Activated naive CD4-positive, alpha-beta T cell treated with anti-CD3 and anti-CD28 coated beads, Interleukin-2, amount 10 ng/mL, durations not matched to agents 7 days and 5 days (primary cell): ENCODE measurements around the gene SEC23IP.
A peak's percentile ranks its signal among the peaks of the same experiment; 100 is the strongest.
"Not testable (repeated sequence)": the region's sequence is repeated elsewhere in the genome, so short reads cannot be mapped to it uniquely, and the experiment has no call there.

Experiments used
- CTCF ChIA-PET: fragments of 350-600 bp; sonication (Branson Sonifier 250); formaldehyde crosslinking; loops from one replicate; lab custom pipeline; 2021; ENCODE audit warnings: antibody characterized with exemption; lab: Charles Lee
- DNase-seq: peaks from one replicate; pipeline ENCODE4 v3.0.0-alpha.2; 2020
- H3K27ac Mint-ChIP-seq: one replicate; pipeline ENCODE4 v1.8.0; 2021; ENCODE audit warnings: mild to moderate bottlenecking, moderate library complexity, mixed read lengths
- H3K27me3 Mint-ChIP-seq: one replicate; pipeline ENCODE4 v1.8.0; 2021; ENCODE audit warnings: mild to moderate bottlenecking, mixed read lengths
- H3K36me3 Mint-ChIP-seq: one replicate; pipeline ENCODE4 v1.8.0; 2021; ENCODE audit warnings: mixed read lengths
- H3K4me1 Mint-ChIP-seq: one replicate; pipeline ENCODE4 v1.8.0; 2021; ENCODE audit warnings: mixed read lengths
- H3K4me3 Mint-ChIP-seq: one replicate; pipeline ENCODE4 v1.8.0; 2021; ENCODE audit warnings: mild to moderate bottlenecking, moderate library complexity, mixed read lengths
- H3K9me3 Mint-ChIP-seq: one replicate; pipeline ENCODE4 v1.8.0; 2021; ENCODE audit warnings: mixed read lengths

The SEC23IP gene

GRCh38 chr10:119893074-119893473 lies 544 bp downstream of the SEC23IP start:
- Mint-ChIP-seq H3K36me3 (peaks cover 16% of the 10 kb centered on the region), H3K4me1 (peaks cover 46% of the 10 kb centered on the region), H3K9me3 (peaks cover 7% of the 10 kb centered on the region), H3K27ac (peak overlapping the region; percentile 92), H3K4me3 (peak overlapping the region; percentile 95), H3K27me3 (peaks cover 13% of the 10 kb centered on the region)
- CTCF ChIA-PET, result interaction anchor here (0.8 to 2.2 kb wide), 2 partner anchors 21 to 33 kb away, joined by 3 to 11 read pairs; partner anchors contain the start of gene MCMBP
- DNase-seq, result no peak

GRCh38 chr10:119893845-119894427 lies 1.4 kb downstream of the SEC23IP start:
- H3K9me3 Mint-ChIP-seq, result peaks cover 7% of the 10 kb centered on the region
- H3K36me3 Mint-ChIP-seq, result peaks cover 25% of the 10 kb centered on the region
- peaks cover 10% of the 10 kb centered on the region for H3K27me3 Mint-ChIP-seq
- no peak overlapping the region for H3K27ac Mint-ChIP-seq
- peaks cover 55% of the 10 kb centered on the region for H3K4me1 Mint-ChIP-seq
- H3K4me3 Mint-ChIP-seq, result peak overlapping the region; percentile 95
- CTCF ChIA-PET, result no interaction called here
- DNase-seq, result no peak

DNA sequence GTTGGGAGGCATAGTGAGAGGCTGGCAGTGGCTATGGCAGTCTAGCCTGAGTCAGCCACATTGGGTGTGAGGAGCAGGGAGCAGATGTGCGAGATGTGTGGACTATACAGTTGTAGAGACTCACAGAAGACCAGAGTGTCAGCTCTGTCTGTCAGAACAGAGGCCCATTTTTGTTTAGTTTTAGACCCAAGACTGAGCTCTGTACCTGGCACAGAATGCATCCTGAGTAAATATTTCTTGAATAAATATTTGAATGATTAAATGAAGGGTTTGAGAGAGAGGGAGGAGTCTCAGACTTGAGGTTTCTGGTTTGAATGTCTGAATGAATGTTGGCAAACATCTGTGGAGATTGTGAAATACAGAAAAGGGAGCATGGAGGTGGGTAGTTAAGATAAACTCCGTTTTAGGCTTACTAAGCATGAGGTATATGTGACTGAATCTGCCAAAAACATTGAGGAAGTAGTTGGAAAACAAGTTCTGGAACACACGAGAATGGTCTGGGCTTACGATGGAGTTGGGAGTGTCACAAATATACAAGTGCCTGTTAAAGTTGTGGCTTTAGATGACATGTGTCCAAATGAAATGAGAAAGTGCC lies 3.6 kb downstream of the SEC23IP start:
- Mint-ChIP-seq H3K36me3 (peaks cover 32% of the 10 kb centered on the region), H3K27ac (no peak overlapping the region), H3K4me1 (peaks cover 60% of the 10 kb centered on the region), H3K4me3 (no peak overlapping the region), H3K9me3 (no peaks in the 10 kb centered on the region), H3K27me3 (peaks cover 3% of the 10 kb centered on the region)
- CTCF ChIA-PET, result no interaction called here
- no peak for DNase-seq

GRCh38 chr10:119896937-119897770 lies 4.6 kb downstream of the SEC23IP start:
- CTCF ChIA-PET, result no interaction called here
- no peak overlapping the region for H3K27ac Mint-ChIP-seq

DNA sequence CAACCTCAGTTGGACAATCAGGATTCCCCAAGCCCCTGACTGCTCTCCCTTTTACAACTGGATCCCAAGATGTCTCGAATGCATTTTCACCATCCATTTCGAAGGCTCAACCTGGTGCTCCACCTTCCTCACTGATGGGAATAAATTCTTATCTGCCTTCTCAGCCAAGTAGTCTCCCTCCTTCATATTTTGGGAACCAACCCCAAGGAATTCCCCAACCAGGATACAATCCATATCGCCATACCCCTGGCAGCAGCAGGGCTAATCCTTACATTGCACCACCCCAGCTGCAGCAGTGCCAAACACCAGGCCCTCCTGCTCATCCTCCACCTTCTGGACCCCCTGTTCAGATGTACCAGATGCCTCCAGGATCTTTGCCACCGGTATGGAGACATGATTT lies 6.0 kb downstream of the SEC23IP start:
- DNase-seq, result no peak
- Mint-ChIP-seq H3K4me1 (peaks cover 50% of the 10 kb centered on the region), H3K27me3 (no peaks in the 10 kb centered on the region), H3K9me3 (no peaks in the 10 kb centered on the region), H3K27ac (no peak overlapping the region), H3K4me3 (no peak overlapping the region), H3K36me3 (peaks cover 34% of the 10 kb centered on the region)
- CTCF ChIA-PET, result no interaction called here

More at GRCh38 chr10:119896937-119897770, 4.6 kb downstream of the SEC23IP start:
- DNase-seq, result no peak
- H3K4me1 Mint-ChIP-seq, result peaks cover 55% of the 10 kb centered on the region
- peaks cover 3% of the 10 kb centered on the region for H3K27me3 Mint-ChIP-seq
- H3K4me3 Mint-ChIP-seq, result no peak overlapping the region
- H3K9me3 Mint-ChIP-seq, result no peaks in the 10 kb centered on the region
- H3K36me3 Mint-ChIP-seq, result peaks cover 31% of the 10 kb centered on the region

DNA sequence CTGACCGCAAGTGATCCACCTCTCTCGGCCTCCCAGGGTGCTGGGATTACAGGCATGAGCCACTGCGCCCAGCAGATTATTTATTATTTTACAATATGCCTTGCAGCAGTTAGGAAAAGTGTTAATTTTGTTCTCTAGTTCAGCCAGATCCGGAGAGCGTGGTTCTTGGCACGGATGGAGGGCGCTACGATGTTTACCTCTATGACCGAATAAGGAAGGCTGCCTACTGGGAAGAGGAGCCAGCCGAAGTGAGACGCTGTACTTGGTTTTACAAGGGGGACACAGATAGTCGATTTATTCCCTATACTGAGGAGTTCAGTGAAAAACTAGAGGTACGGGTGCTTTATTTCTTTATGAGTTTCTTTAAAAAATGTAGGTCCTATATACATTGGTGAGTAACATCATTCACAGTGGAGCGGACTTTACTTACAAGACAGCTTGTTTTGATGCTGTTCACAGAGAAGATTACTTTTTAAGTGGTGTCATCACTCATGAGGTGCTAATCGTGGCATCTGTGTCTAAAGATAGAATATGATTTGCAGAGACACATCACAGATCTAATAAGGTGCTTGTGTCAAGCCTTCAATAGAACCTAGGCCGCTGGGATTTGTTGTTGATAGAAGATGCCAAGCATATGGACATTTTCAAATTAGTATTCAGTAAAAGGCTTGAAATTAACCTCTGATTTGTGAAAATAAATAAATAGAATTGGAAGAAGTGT lies 11.6 kb downstream of the SEC23IP start:
- H3K4me1 Mint-ChIP-seq, result peaks cover 4% of the 10 kb centered on the region
- DNase-seq, result no peak
- H3K27ac Mint-ChIP-seq, result no peak overlapping the region
- CTCF ChIA-PET, result no interaction called here
- H3K4me3 Mint-ChIP-seq, result no peak overlapping the region
- peaks cover 38% of the 10 kb centered on the region for H3K36me3 Mint-ChIP-seq
- no peaks in the 10 kb centered on the region for H3K9me3 Mint-ChIP-seq
- no peaks in the 10 kb centered on the region for H3K27me3 Mint-ChIP-seq

DNA sequence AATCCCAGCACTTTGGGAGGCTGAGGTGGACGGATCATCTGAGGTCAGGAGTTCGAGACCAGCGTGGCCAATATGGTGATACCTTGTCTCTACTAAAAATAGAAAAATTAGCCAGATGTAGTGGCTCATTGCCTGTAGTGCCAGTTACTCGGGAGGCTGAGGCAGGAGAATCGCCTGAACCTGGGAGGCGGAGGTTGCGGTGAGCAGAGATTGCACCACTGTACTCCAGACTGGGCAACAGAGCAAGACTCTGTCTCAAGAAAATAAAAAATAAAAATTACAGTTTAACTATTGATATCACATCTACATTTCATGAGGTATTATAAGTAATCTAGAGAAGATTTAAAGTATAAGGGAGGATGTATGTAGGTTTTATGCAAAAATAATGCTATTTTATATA lies 15.2 kb downstream of the SEC23IP start:
- H3K36me3 Mint-ChIP-seq, result peaks cover 37% of the 10 kb centered on the region
- H3K4me3 Mint-ChIP-seq, H3K9me3 Mint-ChIP-seq, CTCF ChIA-PET, H3K27me3 Mint-ChIP-seq, H3K4me1 Mint-ChIP-seq, H3K27ac Mint-ChIP-seq, DNase-seq: not testable (repeated sequence)

DNA sequence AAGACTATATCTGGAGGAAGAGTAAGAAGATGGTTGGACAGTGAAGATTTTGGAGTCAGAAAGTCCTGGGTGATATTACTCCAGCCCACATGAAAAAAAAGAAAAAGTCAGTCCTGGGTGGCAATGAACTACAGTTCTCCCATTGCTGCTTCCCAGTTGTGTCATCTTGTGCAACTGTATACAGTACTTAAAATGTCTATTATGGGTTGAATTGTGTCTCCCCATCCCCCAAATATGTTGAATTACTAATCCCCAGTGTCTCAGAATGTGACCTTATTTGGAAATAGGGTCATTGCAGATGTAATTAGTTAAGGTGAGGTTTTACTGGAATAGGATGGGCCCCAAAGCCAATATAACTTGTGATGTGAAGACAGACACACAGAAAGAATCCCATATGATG lies 15.6 kb downstream of the SEC23IP start:
- peaks cover 37% of the 10 kb centered on the region for H3K36me3 Mint-ChIP-seq
- no peak for DNase-seq
- CTCF ChIA-PET, result no interaction called here
- H3K9me3 Mint-ChIP-seq, result no peaks in the 10 kb centered on the region
- no peaks in the 10 kb centered on the region for H3K27me3 Mint-ChIP-seq
- no peak overlapping the region for H3K27ac Mint-ChIP-seq
- H3K4me3 Mint-ChIP-seq, result no peak overlapping the region
- no peaks in the 10 kb centered on the region for H3K4me1 Mint-ChIP-seq

DNA sequence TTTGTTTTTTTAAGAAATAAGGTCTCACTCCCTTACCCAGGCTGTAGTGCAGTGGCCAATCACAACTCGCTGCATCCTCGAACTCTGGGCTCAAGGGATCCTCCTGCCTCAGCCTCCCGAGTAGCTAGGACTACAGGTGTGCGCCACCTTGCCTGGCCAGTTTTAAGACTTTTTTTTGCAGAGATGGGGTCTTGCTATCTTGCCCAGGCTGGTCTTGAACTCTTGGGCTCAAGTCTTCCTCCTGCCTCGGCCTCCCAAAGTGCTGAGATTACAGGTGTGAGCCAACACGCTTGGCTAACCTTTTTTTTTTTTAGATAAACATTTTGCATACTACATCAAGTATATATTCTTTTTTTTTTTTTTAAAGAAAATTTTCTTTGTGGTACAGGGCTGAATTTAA lies 18.2 kb downstream of the SEC23IP start:
- Mint-ChIP-seq H3K4me1 (no peaks in the 10 kb centered on the region), H3K9me3 (no peaks in the 10 kb centered on the region), H3K27me3 (no peaks in the 10 kb centered on the region), H3K36me3 (peaks cover 37% of the 10 kb centered on the region), H3K27ac (no peak overlapping the region), H3K4me3 (no peak overlapping the region)
- CTCF ChIA-PET, result interaction anchor here (0.7 to 1.5 kb wide), 2 partner anchors 51 to 160 kb away, joined by 3 read pairs; no protein-coding TSS in a partner anchor
- DNase-seq, result no peak

DNA sequence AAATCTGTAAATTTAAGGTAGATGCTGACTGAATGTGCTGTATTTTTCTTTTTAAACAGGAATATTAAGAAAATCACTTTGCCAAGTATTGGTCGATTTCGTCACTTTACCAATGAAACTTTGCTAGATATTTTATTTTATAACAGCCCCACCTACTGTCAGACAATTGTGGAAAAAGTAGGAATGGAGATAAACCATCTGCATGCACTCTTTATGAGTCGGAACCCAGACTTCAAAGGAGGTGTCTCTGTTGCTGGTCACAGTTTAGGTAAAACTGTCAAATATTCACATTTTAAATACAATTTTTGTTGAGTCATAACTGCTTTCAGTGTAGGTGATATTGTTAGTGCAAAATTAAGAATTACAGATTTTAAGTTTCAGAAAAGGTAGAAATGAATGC lies 25.2 kb downstream of the SEC23IP start:
- no peaks in the 10 kb centered on the region for H3K27me3 Mint-ChIP-seq
- peaks cover 13% of the 10 kb centered on the region for H3K4me1 Mint-ChIP-seq
- peaks cover 49% of the 10 kb centered on the region for H3K36me3 Mint-ChIP-seq
- H3K4me3 Mint-ChIP-seq, result no peak overlapping the region
- CTCF ChIA-PET, result no interaction called here
- DNase-seq, result no peak
- no peak overlapping the region for H3K27ac Mint-ChIP-seq
- no peaks in the 10 kb centered on the region for H3K9me3 Mint-ChIP-seq

GRCh38 chr10:119919271-119919670 lies 26.7 kb downstream of the SEC23IP start:
- H3K9me3 Mint-ChIP-seq, result no peaks in the 10 kb centered on the region
- peaks cover 13% of the 10 kb centered on the region for H3K4me1 Mint-ChIP-seq
- CTCF ChIA-PET, result interaction anchor here (1.2 kb wide), 1 partner anchor 59 kb away, joined by 4 read pairs; no protein-coding TSS in a partner anchor
- H3K27ac Mint-ChIP-seq, result peak overlapping the region; percentile 26
- H3K27me3 Mint-ChIP-seq, result no peaks in the 10 kb centered on the region
- peaks cover 47% of the 10 kb centered on the region for H3K36me3 Mint-ChIP-seq
- no peak overlapping the region for H3K4me3 Mint-ChIP-seq
- DNase-seq, result no peak

DNA sequence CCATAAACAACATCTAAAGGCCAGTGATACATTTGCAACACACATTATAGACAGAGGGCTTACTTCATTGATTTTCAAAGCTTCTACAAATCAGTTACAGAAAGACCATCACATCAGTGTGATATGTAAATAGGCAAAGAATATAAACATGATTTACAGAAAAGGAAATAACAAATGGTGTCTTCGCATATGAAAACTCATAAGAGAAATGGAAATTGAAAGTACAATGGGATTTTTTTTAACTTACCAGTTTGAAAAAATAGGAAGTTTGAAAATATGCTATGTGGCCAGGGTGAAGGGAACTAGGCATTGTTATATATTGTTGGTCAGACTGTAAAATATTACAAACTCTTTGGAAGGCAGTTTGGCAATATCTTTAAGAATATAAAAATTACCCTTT lies 27.3 kb downstream of the SEC23IP start:
- Mint-ChIP-seq H3K27ac (peak overlapping the region; percentile 26), H3K27me3 (no peaks in the 10 kb centered on the region), H3K4me3 (no peak overlapping the region), H3K9me3 (no peaks in the 10 kb centered on the region), H3K36me3 (peaks cover 46% of the 10 kb centered on the region), H3K4me1 (peaks cover 13% of the 10 kb centered on the region)
- CTCF ChIA-PET, result interaction anchor here (1.2 to 1.4 kb wide), 2 partner anchors 60 to 171 kb away, joined by 3 to 4 read pairs; no protein-coding TSS in a partner anchor
- DNase-seq, result no peak

DNA sequence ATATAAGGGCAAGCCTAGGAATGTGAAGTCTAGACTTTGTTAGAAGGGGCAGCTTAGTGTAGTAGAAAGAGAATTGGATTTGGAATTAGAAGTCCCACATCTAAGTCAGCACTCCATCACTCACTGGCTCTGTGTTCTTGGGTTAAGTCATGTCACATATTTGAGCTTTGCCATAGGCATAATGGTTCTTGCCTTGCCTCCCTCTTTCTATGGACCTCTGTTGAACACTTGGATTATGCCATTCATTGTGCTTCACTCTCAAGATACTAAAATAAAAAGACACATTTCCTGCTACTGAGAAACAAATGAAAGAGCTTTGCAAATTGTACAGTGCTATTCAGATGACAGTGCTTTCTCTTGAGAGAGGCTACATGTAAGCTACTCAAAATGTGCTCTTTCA lies 35.9 kb downstream of the SEC23IP start:
- CTCF ChIA-PET, result no interaction called here
- H3K27me3 Mint-ChIP-seq, result no peaks in the 10 kb centered on the region
- H3K4me1 Mint-ChIP-seq, result peaks cover 5% of the 10 kb centered on the region
- no peak overlapping the region for H3K27ac Mint-ChIP-seq
- H3K36me3 Mint-ChIP-seq, result peaks cover 47% of the 10 kb centered on the region
- H3K9me3 Mint-ChIP-seq, result no peaks in the 10 kb centered on the region
- no peak overlapping the region for H3K4me3 Mint-ChIP-seq
- no peak for DNase-seq

- Mint-ChIP-seq H3K27me3 (no peaks in the 10 kb centered on the region), H3K4me3 (no peak overlapping the region), H3K36me3 (peaks cover 49% of the 10 kb centered on the region), H3K4me1 (peaks cover 5% of the 10 kb centered on the region), H3K9me3 (no peaks in the 10 kb centered on the region), H3K27ac (peak overlapping the region; percentile 34)
- CTCF ChIA-PET, result interaction anchor here (1.2 kb wide), 1 partner anchor 405 kb away, joined by 3 read pairs; no protein-coding TSS in a partner anchor
- no peak for DNase-seq
Measured at GRCh38 chr10:119931871-119932270, 39.3 kb downstream of the SEC23IP start.
